Glomerular visceral epithelial cell (primary cell): Measurements from ENCODE around the gene FAM20C.

Experiments used
- DNase-seq: peaks from one replicate; pipeline ENCODE4 v3.0.0-alpha.2; 2016; ENCODE audit errors: extremely low spot score

FAM20C gene

GRCh38 chr7:302054-302992 lies 110.0 kb downstream of the FAM20C start:
- no peak for DNase-seq

GRCh38 chr7:303425-303824 lies 111.1 kb downstream of the FAM20C start:
- no peak for DNase-seq

GRCh38 chr7:303884-304573 lies 111.7 kb downstream of the FAM20C start:
- DNase-seq = no peak

- no peak for DNase-seq
These were observed 112.4 kb downstream of the FAM20C start for GRCh38 chr7:304574-305409.

GRCh38 chr7:305410-306151 lies 113.2 kb downstream of the FAM20C start:
- DNase-seq = no peak

GRCh38 chr7:307970-308369 lies 115.6 kb downstream of the FAM20C start:
- DNase-seq = no peak

GRCh38 chr7:309586-310228 lies 117.3 kb downstream of the FAM20C start:
- DNase-seq = no peak
